NCI-H1417 treated with DMSO at 0.1 percent for 48 hours (cell line): Measurements from ENCODE around the gene LUZP2.

Source experiments
- DNase-seq: peaks from one replicate; lab custom pipeline; 2025; lab: John Stamatoyannopoulos, UW

The LUZP2 gene

GRCh38 chr11:24635588-24636290 lies 138.9 kb downstream of the LUZP2 start:
- DNase-seq: no peak

DNA sequence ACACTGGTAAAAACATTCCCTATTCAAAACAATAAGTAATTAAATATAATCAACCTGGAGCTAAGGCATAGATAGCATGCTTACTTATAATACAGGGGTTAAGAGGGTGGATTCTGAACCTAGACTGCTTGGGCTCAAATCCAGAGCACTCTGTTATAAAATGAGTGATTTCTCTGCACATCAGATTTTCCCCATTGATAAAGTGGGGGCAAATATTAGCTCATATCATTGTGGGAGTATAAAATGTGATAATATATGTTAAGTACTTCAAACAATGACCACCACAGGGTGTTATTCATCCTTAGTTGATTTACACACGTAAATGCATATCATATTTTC lies 139.4 kb downstream of the LUZP2 start:
- DNase-seq: no peak

- DNase-seq: no peak
Measured at GRCh38 chr11:24637520-24637919, 140.7 kb downstream of the LUZP2 start.

- no peak for DNase-seq
Measured at GRCh38 chr11:24642648-24643047, 145.8 kb downstream of the LUZP2 start.

DNA sequence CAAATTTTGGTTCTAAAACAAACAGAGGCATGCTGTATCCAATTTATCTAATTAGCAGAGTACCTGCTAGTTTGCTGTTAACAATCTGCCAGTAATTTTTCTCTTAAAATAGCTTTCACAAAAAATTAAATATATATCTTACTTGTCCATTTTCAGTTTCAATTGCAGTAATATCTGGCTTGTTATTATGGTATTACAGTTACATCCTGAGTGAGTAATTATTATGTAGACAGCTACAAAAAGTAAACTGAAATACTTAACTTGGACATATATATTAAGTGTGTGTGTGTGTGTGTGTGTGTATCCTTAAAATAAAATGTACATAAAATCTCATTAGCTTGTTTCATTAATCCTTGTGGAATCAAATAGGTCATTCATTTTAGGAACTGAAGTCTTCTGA lies 148.7 kb downstream of the LUZP2 start:
- no peak for DNase-seq

DNA sequence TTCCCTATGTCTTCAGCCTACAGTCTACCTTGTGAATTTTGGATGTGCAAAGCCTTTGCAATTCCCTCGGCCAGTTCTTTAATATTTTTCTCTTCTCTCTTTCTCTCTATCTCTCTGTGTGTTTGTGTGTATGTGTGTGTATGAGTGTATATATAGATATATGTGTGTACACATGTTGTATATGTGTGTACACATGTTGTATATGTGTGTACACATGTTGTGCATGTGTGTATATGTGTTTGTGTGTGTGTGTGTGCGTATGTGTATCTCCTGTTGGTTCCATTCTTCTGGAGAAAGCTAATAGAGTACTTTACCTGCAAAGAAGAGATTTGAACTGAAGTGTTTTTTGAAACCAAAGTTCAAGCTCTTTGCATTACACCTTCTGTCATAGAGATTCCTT lies 155.0 kb downstream of the LUZP2 start:
- no peak for DNase-seq

GRCh38 chr11:24653901-24654300 lies 157.0 kb downstream of the LUZP2 start:
- no peak for DNase-seq

- DNase-seq: no peak
Measured at GRCh38 chr11:24661331-24661730, 164.5 kb downstream of the LUZP2 start.

GRCh38 chr11:24664399-24664798 lies 167.5 kb downstream of the LUZP2 start:
- DNase-seq: no peak

DNA sequence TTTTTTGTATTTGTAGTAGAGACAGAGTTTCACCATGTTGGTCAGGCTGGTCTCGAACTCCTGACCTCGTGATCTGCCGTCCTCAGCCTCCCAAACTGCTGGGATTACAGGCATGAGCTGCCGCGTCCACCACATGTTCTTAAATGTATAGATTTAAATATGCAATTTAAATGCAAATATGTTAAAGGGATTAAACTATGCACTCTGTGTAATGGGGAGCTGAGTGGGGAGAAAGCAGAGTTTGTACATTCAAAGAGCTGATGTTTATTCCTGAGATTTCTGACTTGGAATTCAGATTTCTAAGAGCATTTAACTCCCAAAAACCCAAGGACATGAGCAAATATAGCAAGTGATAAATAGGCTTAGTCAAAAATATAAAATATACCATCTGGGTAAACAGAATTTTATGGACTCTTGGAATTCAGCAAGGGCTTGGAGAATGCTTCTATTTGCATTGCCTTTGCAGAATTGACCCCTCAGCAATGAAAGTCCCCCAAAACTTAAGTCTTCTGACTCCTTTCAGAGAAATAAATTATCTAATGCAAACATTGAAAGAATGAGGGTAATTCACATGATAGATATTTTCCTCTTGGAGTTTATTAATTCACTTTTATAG lies 170.6 kb downstream of the LUZP2 start:
- DNase-seq: no peak

DNA sequence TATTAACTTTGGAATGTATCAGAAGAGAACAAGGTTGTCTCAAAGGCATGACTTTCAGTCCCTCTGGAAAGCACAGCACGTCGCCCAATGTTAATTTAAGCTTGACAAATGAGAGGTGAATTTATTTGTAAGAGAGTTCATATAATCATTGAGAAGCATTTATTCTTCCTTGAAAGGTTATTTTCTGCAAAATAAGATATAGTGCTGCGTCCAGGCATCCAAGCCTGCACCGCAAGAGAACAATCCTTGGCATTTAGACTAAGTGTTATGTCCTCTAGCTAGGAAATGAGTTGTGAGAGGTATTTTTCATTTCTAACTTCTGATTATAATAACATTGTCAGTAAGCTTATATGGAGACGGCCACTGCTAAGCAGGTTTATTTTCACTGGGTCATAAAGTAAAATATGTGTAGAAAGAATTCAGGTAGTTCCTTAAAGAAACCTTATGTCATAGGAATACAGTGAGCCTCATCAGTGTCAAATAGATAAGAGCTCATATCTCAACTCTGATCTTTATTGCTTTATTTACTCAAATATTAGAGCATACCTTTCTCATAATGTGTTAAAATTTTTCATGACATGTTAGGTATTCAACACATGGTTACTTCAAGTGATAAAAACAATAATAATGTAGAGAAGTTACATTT lies 182.0 kb downstream of the LUZP2 start:
- no peak for DNase-seq

- DNase-seq: no peak
Measured at GRCh38 chr11:24679821-24680351, 183.0 kb downstream of the LUZP2 start.

DNA sequence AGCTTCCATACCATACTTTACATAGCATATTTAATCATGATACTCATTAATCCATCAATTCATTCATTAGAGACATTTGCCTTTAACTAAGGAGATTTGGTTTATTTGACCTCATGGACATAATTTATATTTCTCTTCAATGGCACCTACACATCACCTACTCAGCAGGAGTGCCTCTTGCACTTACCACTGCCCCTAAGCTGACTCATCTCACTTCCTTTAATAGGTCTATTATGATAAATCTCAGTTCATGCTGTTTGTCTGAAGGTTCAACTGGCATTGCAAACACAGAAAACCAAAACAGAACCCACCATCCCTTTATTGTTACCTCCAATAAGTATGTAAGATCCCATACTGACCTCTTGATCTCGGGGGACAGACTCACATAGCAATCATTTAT lies 186.7 kb downstream of the LUZP2 start:
- DNase-seq: no peak

DNA sequence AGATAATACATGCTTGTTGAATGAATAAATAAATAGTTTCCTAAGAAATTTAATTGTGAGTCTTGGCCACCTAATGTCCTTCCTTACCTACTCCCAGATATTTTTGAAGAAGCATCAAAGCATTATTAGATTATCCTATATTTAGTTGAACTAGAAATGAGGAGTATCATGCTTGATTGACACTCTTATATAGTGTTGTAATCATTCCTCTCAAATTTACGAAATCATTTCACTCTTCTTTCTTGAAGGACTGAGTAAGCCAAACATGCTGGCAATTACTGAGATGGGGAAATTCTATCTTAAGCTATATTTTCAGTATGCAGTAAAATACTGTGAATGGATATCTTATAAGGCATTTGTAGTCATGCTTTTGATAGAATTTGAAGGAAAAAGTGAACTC lies 189.0 kb downstream of the LUZP2 start:
- no peak for DNase-seq

- no peak for DNase-seq
Measured at GRCh38 chr11:24687531-24688147, 190.8 kb downstream of the LUZP2 start.

DNA sequence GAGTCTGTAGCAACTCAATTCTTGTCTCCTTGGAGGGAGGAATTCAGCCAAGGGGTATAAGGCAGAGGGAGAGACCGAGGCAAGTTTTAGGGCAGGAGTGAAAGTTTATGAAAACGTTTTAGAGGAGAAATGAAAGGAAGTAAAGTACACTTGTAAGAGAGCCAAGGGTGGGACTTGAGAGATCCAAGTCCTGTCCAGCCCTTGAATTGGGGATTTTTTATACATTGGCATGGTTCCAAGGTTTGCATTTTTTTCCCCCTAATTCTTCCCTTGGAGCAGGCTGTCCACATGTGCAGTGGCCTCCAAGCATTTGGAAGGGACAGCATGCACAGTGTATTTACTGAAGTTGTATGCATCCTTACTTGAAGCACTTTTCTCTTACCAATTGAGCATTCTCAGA lies 192.1 kb downstream of the LUZP2 start:
- no peak for DNase-seq

DNA sequence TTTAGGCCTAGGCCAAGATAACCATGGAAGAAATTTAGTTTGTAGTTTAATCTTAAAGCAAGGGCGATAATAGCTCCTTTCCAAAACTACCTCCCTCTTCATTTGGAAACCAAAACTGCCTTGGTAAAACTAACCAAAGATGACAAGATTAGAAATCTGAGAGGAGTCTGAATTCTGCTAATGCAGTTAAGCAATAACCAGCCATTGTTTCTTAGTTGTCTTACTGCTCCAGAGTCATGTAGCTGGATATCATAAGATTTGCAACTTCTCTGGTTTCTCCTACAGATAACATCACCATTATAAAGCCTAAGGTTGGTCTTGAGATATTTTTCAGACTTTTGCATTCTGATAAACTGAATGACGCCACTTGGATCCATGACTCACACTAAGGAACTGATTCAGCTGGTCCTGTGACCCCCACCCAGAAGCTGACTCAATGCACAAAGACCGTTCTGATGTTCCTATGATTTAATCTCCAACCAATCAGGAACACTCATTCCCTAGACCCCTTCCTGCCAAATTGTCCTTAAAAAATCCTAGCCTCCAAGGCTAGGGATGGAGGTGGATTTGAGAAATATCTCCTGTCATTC lies 200.8 kb downstream of the LUZP2 start:
- no peak for DNase-seq

DNA sequence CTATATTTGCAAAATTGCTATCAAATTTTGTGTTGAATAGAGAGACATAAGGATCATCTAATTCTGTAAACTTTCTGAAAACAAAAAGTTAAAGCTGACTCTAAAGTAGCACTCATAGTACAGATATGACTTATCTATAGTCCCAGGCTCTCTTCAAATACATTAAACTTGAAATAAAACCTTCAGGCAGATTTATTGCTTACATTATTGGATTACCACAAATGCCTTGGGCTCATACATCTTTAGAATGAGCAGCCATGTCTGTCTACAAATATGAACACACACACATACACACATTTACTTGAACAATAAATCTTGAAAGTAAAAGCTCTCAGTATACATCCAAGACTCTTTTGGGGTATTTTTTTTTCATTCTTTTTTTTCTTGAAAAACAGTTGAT lies 207.9 kb downstream of the LUZP2 start:
- no peak for DNase-seq

DNA sequence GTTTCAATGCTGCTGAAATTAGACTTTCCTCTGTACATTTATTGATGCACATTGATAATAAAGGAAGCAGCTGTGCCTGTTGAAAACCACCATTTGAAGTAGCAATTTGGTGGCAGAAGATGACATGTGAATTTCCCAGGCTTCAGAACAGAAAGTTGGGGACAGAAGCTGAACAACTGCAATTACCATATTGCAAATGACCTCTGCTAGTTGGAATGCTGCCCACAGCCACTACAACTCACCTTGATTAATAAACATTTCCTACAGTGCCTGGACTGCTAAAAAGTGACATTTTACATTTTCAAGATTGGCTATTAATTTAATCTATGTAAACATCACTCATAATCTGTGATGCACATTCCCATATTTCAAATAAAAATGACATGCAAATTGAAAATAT lies 208.6 kb downstream of the LUZP2 start:
- DNase-seq: no peak

DNA sequence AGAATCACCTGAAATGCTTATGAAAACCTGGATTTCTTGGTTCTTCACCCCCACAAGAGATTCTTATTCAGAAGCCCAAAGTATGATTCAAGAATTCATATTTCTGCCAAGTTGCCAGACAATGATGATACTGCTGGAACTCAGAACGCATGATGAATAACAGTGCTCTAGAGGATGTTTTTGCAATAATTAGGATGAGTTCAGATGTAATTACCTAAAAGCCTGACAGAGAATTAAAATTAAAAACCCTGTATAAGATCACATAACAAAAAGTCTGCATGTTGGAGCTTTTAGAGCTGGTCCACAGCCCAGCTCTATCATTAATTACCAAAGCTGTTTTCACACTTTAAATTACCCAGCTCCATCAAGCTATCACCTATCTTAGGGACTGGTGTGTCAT lies 211.8 kb downstream of the LUZP2 start:
- DNase-seq: no peak

DNA sequence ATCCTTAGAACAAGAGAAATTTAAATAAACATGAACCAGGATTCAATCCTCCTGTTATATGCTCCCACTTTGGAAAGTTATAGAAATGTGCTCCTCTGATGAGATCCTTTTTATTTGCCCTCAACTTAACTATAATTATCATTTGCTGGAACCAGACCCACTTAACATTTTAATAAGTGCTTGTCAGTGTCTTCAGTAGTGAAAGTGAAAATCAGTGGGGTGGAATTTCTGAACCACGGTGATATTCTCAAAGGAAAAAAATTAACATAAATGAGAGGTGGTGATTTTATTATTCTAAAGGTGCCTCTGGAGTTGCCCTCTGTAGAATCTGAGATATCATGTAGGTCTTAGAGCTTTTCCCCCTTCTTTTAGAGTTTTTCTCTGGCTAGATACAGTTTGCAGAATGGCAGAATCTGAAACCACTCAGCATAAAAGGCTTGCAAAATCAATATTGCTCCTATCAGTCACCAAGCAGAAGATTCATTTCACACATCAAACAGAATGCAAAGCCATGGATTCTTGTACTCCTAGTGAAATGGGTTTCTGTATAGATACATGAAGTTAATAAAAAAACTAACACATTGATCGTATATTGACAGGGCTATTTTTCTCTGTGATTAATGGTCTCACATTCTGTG lies 213.2 kb downstream of the LUZP2 start:
- no peak for DNase-seq

GRCh38 chr11:24714601-24715000 lies 217.7 kb downstream of the LUZP2 start:
- DNase-seq: no peak
